ENCODE data around the gene CARS2.

CARS2 gene

GRCh38 chr13:110700641-110701040, 5.3 kb downstream of the CARS2 start:
- no peak for TF ChIP-seq GLIS3 (CRISPR knock-in tag; IDR thresholded peaks at IDR 0.05)
- TF ChIP-seq, protein P1, sequence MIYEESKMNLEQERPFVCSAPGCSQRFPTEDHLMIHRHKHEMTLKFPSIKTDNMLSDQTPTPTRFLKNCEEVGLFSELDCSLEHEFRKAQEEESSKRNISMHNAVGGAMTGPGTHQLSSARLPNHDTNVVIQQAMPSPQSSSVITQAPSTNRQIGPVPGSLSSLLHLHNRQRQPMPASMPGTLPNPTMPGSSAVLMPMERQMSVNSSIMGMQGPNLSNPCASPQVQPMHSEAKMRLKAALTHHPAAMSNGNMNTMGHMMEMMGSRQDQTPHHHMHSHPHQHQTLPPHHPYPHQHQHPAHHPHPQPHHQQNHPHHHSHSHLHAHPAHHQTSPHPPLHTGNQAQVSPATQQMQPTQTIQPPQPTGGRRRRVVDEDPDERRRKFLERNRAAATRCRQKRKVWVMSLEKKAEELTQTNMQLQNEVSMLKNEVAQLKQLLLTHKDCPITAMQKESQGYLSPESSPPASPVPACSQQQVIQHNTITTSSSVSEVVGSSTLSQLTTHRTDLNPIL (CRISPR knock-in tag; IDR thresholded peaks at IDR 0.05; ENCODE audit: low read depth) = no peak
- no peak for TF ChIP-seq ARNTL (CRISPR knock-in tag; IDR thresholded peaks at IDR 0.05; ENCODE audit: borderline replicate concordance, low read depth)
- TF ChIP-seq ISL1 (CRISPR knock-in tag; IDR thresholded peaks at IDR 0.05) = no peak
- TF ChIP-seq CSDC2 (CRISPR knock-in tag; IDR thresholded peaks at IDR 0.05) = no peak
- TF ChIP-seq ESRRG (CRISPR knock-in tag; IDR thresholded peaks at IDR 0.05) = no peak
- no peak for TF ChIP-seq ZC3H10 (CRISPR knock-in tag; IDR thresholded peaks at IDR 0.05)
- no peak for ATAC-seq

DNA sequence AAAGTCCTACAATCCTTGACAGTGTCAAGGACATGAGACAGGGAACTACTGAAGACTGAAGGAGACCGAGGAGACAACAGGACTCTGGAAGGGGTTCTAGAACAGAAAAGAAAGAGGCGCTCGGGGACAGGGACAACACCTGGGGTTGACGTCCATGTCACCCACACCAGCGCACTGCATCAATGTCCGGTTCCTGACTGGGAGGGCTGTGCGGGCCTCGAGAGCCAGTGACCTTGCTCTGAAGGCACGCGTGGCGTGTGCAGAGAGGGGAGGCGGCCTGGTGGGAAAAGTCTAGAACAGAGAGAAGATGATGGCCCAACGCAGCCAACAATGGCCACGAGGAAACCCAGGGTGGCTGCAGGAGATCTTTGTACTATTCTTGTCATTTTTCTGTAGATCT, 5.7 kb downstream of the CARS2 start:
- ATAC-seq = no peak
- TF ChIP-seq ZNF8 (CRISPR knock-in tag; IDR thresholded peaks at IDR 0.05) = no peak
- TF ChIP-seq CSRNP3 (CRISPR knock-in tag; IDR thresholded peaks at IDR 0.05) = no peak
- no peak for TF ChIP-seq CSDC2 (CRISPR knock-in tag; IDR thresholded peaks at IDR 0.05)
- no peak for TF ChIP-seq BACH2 (CRISPR knock-in tag; IDR thresholded peaks at IDR 0.05; ENCODE audit: borderline replicate concordance)
- no peak for TF ChIP-seq ZNF70 (CRISPR knock-in tag; IDR thresholded peaks at IDR 0.05)
- TF ChIP-seq OSR1 (CRISPR knock-in tag; IDR thresholded peaks at IDR 0.05) = no peak
- no peak for TF ChIP-seq PPARA (CRISPR knock-in tag; IDR thresholded peaks at IDR 0.05; ENCODE audit: borderline replicate concordance)
- no peak for TF ChIP-seq SNAI2 (CRISPR knock-in tag; IDR thresholded peaks at IDR 0.05)
- no peak for TF ChIP-seq TCF4 (CRISPR knock-in tag; IDR thresholded peaks at IDR 0.05; ENCODE audit: borderline replicate concordance)
- no peak for TF ChIP-seq TSHZ2 (CRISPR knock-in tag; IDR thresholded peaks at IDR 0.05)
- TF ChIP-seq, protein P2, sequence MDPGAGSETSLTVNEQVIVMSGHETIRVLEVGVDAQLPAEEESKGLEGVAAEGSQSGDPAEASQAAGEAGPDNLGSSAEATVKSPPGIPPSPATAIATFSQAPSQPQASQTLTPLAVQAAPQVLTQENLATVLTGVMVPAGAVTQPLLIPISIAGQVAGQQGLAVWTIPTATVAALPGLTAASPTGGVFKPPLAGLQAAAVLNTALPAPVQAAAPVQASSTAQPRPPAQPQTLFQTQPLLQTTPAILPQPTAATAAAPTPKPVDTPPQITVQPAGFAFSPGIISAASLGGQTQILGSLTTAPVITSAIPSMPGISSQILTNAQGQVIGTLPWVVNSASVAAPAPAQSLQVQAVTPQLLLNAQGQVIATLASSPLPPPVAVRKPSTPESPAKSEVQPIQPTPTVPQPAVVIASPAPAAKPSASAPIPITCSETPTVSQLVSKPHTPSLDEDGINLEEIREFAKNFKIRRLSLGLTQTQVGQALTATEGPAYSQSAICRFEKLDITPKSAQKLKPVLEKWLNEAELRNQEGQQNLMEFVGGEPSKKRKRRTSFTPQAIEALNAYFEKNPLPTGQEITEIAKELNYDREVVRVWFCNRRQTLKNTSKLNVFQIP (CRISPR knock-in tag; IDR thresholded peaks at IDR 0.05; ENCODE audit: borderline replicate concordance, low read depth) = no peak
- TF ChIP-seq, protein P3, sequence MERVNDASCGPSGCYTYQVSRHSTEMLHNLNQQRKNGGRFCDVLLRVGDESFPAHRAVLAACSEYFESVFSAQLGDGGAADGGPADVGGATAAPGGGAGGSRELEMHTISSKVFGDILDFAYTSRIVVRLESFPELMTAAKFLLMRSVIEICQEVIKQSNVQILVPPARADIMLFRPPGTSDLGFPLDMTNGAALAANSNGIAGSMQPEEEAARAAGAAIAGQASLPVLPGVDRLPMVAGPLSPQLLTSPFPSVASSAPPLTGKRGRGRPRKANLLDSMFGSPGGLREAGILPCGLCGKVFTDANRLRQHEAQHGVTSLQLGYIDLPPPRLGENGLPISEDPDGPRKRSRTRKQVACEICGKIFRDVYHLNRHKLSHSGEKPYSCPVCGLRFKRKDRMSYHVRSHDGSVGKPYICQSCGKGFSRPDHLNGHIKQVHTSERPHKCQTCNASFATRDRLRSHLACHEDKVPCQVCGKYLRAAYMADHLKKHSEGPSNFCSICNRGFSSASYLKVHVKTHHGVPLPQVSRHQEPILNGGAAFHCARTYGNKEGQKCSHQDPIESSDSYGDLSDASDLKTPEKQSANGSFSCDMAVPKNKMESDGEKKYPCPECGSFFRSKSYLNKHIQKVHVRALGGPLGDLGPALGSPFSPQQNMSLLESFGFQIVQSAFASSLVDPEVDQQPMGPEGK (CRISPR knock-in tag; IDR thresholded peaks at IDR 0.05; ENCODE audit: borderline replicate concordance) = no peak
- no peak for TF ChIP-seq ZC3H10 (CRISPR knock-in tag; IDR thresholded peaks at IDR 0.05)
- TF ChIP-seq ARNTL (CRISPR knock-in tag; IDR thresholded peaks at IDR 0.05; ENCODE audit: borderline replicate concordance, low read depth) = no peak
- TF ChIP-seq ISL1 (CRISPR knock-in tag; IDR thresholded peaks at IDR 0.05) = no peak
- TF ChIP-seq TOX (CRISPR knock-in tag; IDR thresholded peaks at IDR 0.05; ENCODE audit: borderline replicate concordance) = no peak

DNA sequence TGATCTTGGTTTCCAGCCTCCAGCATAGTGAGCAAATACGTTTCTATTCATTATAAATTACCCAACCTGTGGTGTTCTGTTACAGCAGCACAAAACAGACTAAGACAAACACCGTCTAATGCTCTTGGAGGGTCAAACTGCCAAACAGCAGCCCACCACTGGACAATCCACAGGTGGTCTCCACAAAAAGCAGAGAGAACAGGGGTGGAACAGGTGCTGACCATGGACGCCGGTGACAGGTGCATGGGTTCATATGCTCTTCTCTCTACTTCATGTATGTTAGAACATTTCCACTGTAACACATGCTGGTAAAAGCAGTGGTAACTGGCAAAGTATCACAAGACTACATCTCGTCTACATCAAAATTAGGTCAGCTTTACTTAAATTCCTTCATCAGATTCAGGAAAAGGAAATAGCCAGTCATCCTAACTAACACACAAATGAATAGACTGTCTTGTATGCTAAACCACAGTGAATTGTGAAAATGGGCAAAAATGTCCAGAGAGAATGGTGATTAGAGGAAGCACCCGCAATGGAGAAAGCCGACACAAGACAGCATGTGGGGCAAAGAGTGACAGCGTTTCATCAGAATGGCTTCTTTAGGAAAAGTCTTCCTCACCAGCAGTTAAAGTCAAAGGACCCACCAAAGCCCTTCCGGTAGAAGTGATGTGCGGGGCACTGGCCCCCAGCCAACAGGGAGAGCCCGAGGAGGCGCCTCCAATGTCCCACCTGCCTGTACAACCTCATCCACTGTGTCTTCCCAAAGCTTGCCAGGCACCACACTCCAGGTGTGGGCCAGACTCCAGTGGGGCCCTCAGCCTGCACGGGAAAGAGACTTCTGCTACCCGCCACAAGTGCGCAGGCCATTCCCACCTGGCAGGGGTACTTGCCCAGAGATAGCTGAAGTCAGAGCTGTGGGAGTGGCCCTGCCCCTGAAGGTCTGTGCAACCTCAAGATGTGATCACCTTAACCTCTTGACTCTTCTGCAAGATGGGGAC, 6.5 kb downstream of the CARS2 start:
- no peak for ATAC-seq
- TF ChIP-seq TOX (CRISPR knock-in tag; IDR thresholded peaks at IDR 0.05; ENCODE audit: borderline replicate concordance) (no peak), BACH2 (CRISPR knock-in tag; IDR thresholded peaks at IDR 0.05; ENCODE audit: borderline replicate concordance) (no peak), ZFP3 (CRISPR knock-in tag; IDR thresholded peaks at IDR 0.05) (no peak), GLIS3 (CRISPR knock-in tag; IDR thresholded peaks at IDR 0.05) (no peak)
- TF ChIP-seq, protein P1 (CRISPR knock-in tag; IDR thresholded peaks at IDR 0.05; ENCODE audit: low read depth) = no peak
